Activated CD4-positive, alpha-beta T cell treated with anti-CD3 and anti-CD28 coated beads, Interleukin-10, Interleukin-2, amounts not matched to agents 100 ng/mL and 50 ng/mL, durations not matched to agents 16 hours and 8 hours (primary cell): Measurements from ENCODE around the gene FLNA.
"Not testable (repeated sequence)": the region's sequence is repeated elsewhere in the genome, so short reads cannot be mapped to it uniquely, and the experiment has no call there.

ENCODE experiments used
- DNase-seq: peaks from one replicate; pipeline ENCODE4 v3.0.0-alpha.2; 2020

The FLNA gene, protein sequence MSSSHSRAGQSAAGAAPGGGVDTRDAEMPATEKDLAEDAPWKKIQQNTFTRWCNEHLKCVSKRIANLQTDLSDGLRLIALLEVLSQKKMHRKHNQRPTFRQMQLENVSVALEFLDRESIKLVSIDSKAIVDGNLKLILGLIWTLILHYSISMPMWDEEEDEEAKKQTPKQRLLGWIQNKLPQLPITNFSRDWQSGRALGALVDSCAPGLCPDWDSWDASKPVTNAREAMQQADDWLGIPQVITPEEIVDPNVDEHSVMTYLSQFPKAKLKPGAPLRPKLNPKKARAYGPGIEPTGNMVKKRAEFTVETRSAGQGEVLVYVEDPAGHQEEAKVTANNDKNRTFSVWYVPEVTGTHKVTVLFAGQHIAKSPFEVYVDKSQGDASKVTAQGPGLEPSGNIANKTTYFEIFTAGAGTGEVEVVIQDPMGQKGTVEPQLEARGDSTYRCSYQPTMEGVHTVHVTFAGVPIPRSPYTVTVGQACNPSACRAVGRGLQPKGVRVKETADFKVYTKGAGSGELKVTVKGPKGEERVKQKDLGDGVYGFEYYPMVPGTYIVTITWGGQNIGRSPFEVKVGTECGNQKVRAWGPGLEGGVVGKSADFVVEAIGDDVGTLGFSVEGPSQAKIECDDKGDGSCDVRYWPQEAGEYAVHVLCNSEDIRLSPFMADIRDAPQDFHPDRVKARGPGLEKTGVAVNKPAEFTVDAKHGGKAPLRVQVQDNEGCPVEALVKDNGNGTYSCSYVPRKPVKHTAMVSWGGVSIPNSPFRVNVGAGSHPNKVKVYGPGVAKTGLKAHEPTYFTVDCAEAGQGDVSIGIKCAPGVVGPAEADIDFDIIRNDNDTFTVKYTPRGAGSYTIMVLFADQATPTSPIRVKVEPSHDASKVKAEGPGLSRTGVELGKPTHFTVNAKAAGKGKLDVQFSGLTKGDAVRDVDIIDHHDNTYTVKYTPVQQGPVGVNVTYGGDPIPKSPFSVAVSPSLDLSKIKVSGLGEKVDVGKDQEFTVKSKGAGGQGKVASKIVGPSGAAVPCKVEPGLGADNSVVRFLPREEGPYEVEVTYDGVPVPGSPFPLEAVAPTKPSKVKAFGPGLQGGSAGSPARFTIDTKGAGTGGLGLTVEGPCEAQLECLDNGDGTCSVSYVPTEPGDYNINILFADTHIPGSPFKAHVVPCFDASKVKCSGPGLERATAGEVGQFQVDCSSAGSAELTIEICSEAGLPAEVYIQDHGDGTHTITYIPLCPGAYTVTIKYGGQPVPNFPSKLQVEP (N-terminal part only)

DNA sequence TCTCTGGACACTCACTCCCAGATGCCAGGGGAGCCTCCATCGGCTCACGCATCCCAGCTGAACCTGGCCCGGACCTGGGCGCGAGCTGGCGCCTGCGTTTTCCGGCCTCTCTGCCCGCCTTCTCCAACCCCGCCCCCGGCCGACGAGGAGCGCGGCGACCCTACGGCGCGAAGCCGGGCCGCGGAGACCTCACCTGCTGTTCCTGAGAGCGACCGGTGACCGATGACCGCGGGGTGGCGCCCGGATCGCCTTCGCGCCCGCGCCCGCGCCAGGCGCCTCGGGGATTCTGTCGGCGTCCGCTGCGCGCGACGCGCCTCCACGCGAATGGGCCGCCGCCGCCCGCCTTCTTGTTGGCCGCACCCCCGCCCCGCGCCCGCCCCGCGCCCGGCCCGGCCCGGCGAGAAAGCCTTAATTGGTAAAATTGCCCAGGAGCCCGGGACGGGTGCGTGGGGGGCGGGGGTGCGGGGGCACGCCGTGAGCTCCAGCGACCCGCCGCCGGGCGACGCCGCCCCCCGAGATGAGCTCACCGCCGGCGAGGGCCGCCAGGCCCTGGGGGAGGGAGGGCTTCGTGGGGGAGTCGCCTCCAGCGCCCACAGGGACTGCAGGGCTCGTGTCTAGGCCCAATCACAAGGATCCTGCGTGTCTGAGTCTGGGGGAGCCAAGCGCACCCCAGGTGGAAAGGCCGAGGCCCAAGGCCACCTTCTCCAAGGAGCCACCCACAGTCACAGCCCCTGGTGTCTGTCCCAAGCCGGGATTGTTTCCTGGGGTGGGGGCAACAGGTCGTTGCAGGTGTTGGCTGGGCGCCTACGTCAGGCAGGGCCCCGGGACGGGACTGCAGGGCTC is at the start of gene FLNA:
FLNA (minus strand) TSS at position 322 of the 843 bp plus-strand sequence. CDS start 3,389 bp downstream, outside the sequence.
- DNase-seq, result peak; percentile 48

DNA sequence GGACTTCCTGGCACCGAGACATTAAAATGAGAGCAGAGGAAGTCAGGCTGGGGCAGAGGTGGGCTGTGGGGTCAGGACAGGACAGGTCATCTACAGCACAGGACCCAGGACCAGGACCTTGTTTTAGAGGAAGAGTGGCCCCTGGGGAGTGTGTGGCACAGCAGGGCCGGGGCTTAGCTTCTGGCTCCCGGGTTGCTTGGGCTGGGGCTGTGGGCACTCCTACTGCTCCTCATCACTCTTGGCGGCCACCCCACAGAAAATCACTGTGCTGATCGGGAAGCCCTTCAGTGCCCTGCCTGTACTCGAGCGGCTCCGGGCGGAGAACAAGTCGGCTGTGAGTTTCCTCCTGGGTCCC is 45.9 kb upstream of the FLNA start:
- no peak for DNase-seq

DNA sequence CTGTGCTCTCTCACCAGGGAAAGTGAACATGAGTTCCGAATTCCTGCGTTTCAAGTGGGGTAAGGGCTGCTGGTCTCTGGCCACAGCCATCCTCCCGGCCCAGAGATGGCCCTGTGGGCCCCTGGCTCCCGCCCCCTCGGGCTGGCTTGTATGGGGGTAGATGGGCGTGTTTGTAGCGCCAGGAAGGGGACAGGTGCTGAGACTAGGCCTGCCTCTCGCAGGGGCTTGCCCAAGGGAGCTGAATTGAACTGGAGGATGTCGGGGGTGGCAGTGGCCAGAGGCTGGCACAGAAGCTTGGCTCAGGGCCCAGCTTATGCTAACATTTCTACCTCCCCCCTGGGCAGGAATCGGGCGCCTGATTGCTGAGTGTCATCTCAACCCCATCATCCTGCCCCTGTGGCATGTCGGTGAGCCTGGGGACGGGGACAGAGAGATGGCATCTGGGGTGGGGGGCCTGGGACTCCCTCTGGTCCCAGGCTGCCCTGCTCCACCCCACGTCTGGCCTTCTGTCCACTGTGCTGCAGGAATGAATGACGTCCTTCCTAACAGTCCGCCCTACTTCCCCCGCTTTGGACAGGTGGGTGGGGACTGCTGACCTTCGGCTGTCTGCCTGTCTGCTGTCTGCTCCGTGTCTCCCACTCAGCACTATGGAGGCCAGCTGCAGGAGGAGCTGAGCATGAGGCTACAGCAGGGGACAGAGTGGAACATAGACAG is 45.4 kb upstream of the FLNA start:
- no peak for DNase-seq

DNA sequence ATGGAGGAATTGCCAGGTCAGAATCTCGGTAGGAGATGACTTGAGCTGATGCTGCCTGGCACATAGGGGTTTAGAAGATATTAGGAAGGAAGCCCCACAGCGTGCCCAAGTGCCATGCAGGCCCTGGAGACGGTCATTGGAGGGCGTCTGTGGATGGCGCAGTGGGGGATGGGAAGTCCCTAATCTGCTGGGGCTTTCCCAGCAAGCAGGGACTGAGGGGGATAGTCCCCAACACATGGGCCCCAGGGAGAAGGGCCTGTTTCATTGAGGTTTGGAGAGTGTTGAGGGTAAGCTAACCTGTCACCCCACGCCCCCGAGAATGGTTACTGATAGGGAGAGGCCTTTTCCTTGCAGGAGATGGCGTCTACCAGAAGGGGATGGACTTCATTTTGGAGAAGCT is 44.8 kb upstream of the FLNA start:
- no peak for DNase-seq

DNA sequence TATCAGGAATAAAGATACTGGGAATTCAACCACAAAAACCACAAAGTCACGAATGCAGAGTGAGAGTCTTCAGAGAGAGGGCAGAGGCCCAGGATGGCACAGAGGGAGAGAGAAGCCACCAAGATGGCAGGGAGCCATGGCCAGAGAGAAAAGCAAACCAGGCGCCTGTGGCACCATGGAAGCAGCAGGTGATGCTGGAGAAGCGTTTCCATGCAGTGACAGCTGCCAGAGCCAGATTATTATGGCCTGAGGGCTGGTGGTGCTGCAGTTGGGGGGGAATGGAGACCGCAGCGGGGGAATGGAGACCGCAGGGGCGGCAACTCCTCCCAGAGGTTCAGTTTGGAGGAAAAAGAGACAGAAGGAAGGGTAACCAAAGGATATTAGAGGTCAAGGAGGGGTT is 42.7 kb upstream of the FLNA start:
- DNase-seq, result no peak

DNA sequence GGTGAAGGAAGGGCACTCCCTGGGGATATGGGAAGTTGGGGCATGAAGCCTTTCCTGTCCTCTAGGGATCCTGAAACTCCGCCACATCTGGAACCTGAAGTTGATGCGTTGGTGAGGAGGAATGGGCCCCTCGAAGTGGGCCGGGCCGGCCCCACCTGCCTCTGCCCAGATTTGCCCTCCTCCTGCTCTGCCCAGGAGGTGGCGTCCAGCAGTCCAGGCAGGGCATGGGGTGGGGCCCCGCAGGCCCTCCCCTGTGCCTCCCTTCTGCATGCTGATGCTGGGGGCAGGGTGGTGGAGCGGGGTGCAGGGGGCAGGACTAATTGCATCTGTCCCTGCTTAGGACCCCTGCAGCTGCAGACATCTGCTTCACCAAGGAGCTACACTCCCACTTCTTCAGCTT is 38.7 kb upstream of the FLNA start:
- DNase-seq, result no peak

DNA sequence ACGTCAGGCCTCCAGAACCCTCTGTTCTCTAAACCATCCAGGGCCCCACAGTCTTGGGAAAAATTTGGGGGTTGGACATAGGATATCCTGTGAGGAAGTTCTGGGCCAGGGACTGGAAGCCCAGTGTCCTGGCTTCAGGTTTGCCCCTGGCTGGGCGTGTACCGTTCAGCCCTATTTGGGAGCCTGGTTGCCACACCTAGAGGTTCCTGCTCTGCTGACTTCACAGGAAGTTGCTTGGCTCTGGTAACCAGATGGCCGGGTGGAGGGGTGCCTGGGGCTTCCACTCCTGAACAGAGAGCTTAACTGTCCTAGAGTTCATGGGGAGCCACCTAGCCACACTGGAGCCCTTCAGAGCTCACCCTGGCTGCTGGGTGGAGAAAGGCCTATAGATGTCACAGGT is 38.0 kb upstream of the FLNA start:
- DNase-seq, result peak; percentile 63

DNA sequence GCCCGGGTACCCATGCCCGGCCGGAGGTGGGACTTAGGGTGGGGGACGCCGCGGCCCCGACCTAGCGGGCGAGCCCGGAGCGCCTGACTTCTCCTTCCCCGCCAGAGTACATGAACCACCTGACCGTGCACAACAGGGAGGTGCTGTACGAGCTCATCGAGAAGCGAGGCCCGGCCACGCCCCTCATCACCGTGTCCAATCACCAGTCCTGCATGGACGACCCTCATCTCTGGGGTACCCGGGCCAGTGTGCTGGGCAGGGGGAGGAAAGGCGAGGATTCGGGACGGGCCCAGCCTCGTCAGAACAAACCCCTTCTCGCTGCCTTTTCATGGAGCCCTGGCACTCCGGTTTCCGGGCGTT is 37.5 kb upstream of the FLNA start:
- DNase-seq, result peak; percentile 73

DNA sequence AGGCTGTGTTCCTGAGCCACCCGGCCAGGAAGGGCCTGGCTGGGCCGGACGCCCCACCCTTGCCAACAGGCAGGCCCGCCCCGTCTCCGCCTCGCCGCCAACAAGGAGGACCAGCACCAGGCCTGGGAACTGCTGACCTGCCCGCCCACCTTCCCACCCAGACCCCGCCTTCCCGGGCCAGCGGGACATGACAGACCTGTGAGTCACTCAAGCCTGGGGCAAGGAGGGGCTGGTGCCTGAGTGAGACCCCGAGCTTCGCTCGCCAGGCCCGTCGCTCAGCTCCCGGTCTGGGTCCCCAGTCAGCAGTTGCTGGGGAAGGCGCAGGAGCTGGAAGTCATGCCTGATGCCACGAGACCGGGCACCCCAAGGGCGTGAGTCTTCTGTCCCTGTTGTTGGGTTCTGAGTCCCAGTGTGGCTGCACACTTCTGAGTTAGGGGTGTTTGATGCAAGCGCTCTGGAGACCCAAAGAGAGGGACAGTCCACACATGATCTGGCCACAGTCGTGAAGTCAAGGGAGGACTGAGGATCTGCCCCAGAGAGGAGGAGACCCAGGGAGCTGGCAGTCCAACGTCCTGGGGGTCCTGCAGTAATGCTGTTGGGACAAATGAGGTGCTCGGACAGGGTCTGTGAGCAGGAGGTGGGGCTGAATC is 34.9 kb upstream of the FLNA start, which contains the start of gene DNASE1L1:
DNASE1L1 (minus strand) TSS at position 33 of the 650 bp plus-strand sequence. CDS start 3,686 bp downstream, outside the sequence.
- DNase-seq, result peak; percentile 53

DNA sequence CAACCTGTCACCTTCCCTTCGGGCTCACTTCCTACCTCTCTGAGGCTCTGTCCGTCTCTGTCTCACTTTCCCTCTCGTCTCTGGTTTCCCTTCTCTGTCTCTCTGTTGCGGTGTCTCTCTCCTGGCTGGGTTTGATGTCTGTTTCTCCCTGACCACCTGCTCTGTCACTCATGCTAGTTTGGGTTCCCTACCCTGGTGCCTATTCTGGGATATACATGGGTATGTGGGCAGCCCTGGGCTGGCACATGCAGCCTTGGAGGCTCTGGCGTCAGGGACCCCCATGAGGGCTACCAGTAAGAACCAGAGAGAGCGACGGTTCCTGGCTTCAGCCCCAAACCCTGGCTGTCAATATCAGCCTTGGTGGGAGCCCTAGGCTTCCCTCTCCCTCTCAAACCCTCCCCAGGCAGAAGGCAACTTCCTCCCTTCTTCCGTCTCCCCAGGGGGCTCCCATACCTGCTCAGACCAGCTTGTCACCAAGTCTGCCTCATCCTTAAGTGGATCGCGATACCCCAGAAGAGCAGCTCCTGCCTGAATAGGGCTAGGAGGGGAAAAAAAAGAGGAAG is 34.3 kb upstream of the FLNA start:
- no peak for DNase-seq

DNA sequence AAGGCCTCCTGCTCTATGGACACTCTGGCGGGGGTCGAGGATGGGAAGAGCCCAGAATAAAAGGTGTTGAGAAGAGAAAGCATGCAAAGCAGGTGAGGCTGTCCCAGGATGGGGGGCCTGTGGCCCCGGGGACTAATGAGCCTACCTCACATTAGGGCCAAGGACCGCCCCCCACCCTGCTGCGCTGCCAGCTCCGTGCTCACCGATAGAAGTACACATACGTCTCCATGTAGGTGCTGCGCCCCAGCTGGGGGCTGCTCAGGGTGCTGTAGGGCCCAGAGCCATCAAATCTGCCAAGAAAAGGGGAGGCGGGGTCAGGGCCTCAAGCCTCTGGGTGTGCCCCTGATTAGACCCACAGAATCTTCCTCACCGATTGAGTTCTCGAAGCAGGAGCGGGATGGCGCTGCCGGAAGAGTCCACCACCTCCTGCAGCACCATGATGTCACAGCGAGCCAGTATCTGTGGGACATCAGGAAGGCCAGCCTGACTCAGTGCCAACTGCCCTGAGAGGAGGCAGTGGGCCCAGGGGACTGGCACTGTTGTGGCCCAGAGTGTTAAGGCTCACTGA is 30.3 kb upstream of the FLNA start:
- DNase-seq, result no peak

DNA sequence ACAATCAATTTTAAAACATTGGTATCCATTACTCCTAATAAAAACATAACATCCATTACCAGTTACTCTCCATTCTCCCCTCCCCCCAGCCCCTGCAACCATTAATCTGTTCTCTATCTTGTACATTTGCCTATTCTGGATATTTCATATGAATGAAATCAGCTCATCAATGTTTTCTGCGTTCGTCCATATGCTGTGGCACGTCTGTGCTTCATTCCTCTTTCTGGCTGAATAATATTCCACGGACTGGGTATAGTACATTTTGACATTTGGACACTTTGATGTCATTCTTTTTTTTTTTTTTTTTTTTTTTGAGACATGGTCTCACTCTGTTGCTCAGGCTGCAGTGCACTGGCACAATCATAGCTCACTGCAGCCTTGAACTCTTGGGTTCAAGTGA is 29.4 kb upstream of the FLNA start:
- DNase-seq, result no peak

DNA sequence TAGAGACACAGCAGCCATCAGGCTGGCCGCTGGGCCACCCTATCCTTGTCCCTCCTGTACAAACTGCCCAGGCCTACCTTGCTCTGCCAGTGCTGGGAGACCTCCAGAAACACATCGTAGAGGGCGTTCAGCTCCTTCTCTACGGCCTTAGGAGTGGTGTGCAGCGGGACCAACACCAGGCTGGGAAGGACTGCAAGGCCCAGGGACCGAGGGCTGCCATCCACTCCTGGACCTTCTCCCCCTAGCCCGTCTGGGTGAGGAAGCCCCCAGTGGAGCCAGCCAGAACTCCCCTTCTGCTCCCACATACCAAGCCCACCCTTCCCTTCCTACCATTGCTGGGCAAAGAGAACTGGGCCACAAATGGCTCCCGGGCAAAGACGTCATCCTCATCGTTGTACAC is 28.8 kb upstream of the FLNA start:
- no peak for DNase-seq

DNA sequence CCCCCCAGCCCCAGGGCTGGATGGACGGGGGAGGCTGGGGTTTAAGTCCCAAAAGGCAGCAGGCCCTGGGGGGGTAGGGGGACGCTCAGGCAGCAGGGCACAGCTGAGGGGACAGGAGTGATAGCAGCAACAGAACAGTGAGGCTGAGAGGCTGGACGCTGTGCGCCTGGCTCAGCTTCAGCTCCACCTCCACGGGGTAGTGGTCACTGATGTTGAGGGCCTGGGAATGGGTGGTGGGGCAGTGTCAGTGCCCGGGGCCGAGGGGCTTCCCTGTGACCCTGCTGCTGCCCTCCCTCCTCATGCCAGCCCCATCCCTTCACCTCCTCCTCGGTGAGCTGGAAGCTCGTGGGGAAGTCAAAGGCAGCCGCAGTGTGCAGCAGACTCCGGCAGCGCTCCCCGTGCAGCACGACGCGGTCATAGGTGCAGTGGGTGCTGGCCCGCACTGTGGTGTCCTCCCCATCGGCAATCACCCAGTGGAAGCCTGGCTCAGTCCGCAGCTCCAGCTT is 28.2 kb upstream of the FLNA start:
- DNase-seq, result no peak

DNA sequence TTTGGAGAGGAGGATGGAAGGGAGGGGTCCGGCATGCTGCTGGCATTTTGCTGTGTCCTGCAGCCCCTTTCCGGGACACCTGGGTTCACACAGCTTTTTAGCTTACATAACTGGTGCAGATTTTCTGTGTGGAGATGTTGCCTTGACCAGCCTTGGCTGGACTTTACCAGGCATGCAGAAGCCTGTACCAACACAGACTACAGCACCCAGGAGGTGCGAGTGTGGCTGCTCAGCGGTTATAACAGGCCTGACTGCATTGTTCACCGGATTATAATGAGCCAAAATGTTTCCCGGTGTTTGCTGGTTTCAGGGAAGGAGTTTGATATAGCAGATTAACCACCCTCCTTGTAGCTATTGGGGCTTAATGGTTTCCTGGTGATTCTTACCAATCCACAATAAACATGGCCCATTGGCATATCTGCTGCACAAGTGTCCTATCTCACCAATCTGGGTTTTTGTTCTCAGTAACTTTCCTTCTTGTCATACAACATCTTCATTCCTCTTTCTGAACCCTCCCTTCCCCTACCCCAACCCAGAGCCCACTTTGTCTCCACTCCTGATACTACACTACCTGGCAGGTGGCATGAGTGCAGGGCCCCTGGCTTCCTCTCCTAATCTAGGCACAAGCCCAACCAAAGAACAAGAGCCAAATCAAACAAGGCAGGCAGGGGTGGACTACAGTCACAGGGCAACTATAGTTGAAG is 27.6 kb upstream of the FLNA start:
- peak; percentile 34 for DNase-seq

DNA sequence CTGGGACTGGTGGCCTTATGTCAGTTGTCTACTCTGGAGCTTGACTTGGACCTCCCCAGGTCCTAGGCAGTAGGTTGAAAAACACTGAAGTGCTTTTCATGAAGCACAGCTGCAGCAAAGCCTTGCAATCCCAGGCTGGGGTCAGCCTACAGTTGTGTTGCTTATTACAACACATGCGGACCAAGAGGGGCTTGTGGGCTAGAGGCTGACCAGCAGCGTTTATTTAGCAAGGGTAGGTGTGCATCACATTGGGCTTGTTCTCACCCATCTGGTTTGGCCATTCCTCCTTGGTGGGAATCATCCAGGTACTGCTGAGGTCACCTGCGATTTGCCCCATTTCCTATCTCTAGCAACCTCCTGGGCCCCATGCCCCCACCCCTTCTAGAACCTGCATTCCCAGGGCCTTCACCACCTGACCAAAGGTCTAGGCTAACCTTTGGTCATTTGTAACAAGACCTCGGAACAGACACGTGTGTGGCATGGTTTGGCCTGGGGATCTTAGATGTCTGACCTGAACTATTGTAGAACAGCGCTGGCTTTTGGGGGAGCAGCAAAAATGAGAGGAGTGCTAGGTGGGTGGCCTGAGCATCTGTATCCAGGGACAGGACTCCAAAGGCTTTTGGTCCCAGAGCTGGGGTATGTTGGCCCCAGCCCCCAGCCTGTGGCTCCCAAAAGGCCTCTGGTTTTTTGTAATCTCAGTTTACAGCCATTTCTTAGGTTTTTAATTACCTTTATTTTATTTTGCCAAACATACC is 26.8 kb upstream of the FLNA start:
- peak; percentile 50 for DNase-seq

DNA sequence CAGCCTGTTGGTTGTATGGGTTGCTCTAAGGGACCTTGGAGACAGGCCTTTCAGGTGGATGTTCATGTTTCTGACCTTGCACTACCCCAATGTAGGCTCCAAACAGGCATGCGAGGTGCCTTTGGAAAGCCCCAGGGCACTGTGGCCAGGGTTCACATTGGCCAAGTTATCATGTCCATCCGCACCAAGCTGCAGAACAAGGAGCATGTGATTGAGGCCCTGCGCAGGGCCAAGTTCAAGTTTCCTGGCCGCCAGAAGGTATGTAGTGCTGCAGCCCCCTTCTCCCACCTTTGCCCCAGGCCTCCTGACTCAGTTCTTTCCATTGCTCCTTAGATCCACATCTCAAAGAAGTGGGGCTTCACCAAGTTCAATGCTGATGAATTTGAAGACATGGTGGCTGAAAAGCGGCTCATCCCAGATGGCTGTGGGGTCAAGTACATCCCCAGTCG is 26.0 kb upstream of the FLNA start:
- DNase-seq, result not testable (repeated sequence)

DNA sequence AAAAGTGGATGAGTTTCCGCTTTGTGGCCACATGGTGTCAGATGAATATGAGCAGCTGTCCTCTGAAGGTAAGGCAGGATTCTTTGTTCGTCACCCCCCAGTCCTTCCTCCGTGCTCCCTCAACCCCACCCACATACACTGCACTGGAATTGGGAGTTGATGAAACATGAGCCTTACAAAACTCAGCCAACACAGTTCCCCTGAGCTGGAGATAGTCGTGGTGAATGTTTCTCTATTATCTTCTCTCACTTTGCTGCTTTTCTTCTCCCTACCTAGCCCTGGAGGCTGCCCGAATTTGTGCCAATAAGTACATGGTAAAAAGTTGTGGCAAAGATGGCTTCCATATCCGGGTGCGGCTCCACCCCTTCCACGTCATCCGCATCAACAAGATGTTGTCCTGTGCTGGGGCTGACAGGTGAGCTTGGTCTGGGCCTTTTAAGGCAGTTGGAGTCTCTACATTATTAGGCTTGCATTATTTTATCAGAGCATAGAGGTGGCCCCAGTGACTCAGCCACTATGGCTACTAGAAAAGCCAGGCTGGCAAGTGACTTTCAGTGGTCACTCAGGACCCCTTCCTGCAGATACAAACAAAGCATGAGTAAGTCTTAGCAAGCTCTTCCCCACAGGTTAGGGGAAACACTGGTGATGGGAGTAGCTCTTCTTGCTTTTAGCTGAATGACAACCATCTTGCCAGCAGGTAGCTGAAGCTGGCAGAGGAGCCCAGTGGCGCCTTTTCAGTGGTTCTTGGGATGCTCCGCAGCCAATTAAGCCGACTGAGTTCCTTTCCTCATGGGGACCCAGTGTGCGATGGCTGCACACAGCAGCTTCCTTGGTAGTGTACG is 25.3 kb upstream of the FLNA start:
- peak; percentile 43 for DNase-seq
